ENCODE results near the gene UVSSA.

The UVSSA gene

DNA sequence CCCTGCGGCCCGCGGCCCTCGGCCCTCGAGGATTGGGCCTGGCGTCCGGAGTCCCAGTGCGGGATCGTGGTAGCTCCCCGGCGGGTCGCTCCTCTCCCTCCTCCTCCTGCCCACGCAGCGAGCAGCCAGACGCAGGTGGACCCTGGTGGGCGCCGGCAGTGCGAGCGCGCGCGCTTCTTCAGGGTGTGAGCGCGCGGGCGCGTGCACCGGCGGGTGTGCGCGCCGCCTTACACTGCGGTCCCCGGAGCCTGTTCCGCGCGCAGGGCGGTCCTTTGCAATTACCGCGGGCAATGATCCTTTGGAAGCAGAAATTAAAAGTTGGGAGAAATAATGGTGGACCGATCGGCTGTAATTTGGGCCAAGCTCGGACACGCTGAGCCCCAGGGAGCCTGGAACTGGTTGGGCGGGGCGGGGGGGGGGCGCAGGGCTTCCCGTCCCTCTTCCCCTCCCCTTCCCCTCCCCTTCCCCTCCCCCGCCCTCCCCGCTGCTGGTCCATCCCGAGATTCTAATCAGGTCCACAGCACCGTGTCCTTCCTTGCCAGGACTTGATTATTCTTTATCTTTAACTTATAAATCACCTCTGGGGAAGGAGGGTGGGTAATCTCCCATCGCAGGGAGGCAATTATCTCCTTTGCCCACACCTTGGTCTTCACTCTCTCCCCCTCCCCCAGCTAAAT, 60.8 kb downstream of the UVSSA start:
- DNase-seq (ENCODE audit: low read depth), result no peak

DNA sequence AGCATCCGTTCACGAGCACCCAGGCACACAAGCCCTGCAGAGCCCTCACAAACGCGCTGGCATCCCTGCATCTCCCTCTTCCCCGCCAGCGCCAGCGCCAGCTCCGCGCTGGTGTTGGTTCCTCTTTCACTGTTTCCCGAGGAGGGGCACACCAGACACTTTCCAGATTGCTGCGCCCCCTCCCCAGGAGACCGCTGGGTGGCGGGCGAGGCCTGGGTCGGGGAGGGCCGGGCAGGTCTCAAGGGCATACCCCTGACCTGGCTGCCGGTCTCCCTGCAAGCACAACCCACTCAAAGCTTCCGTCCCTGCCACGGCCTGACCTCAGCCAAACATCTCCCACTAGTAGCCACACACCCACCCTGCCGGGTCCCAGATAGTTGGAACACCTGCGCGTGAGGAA, 61.4 kb downstream of the UVSSA start:
- DNase-seq (ENCODE audit: low read depth), result no peak

DNA sequence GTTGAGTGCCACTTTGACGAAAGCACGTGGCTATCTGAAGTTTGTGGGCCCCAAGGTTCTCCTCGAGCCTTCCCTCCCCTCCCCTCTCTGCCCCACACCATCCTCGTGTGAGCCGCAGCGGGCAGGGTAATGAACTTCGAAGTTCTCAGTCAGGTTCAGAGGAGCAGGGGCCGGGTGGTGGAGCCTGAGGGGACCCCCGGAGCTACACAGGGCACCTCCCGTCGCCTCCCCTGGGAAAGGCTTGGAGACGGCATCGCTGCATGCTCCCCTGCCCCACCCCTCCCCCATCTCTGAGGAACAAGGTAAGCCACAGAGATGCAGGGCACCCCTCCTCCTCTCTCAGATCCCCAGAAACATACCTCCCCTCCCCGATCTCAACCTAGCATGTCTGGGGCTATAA, 62.1 kb downstream of the UVSSA start:
- no peak for DNase-seq (ENCODE audit: low read depth)

DNA sequence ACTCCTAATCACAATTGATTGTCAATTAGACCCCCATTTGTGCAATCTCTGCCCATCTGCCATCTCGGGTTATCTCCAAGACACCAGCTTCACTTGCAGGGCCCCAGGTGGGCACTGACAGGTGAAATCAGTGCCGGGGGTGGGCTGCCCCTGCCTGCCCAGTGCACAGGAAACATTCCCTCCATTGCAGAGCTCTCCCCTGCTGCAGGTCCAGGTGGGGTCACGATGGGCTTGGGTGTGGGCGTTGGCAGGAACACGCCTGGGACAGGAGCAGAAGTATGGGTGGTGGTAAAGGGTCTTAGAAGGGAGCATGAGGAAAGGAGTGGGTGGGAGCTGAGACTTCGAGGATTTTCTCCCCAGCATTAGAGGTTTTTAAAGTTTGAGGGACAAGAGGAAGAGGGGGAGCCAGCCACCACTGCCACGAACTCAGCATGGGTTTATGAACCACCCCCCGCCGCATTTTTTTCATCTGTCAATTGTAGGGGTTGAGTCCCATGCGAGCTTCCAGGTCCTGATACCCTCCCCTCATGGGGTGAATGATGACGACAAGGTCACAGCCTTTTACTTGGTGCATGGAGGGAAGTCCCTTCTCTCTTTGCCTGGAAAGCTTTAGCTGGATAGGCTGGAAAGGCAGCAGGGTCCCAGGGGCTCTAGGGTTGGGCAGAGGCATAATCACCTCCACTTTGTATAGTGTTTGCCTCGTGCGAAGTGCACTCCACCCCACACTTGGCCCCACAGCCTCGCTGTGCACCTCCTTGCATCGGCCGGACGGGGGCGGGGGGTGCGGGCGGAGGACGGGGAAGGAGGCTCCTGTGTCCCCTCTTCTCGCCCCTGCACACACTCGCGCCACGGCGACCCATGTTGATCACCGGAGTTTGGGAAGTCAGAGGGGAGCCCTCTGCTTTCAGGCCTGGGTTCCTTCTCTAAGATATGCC, 62.8 kb downstream of the UVSSA start:
- DNase-seq (ENCODE audit: low read depth), result no peak

DNA sequence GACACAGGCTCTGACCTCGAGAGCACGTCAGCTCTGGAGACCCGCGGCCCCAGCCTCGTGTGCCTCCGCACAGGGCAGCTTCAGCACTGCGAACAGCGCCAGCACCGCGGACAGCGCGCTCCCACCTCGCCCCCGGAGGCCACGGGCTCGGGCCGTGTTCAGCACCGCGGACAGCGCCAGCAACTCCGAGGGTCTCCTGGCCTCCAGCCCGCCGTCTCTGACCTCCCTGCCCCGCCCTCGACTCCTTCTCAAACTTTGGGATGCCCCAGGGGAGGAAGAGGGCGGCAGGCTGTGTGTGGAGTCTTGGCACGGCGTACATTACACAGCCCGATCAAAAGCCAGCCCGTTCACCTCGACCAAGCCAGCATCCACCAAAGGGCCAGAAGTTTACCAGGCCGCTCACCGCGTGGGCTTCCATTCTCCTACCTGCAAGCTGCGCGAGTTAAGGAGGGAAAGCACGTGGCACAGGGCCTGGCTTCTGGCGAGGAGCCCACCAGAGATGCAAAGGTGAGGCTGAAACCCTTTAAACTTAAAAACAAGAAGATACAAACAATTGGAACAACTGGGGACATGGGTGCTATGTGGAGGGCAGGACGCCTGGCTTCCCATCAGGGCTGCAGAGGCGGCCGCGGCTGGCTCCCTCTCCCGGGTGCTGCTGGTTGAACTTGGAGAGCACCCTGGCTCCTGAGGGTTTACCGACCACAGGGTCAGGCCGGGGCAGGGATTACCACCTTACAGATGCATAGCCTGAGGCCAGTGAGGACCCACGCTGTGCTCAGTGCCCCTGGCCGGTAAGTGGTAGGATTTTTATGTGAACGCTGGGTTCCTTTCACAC, 63.7 kb downstream of the UVSSA start:
- DNase-seq (ENCODE audit: low read depth), result no peak

DNA sequence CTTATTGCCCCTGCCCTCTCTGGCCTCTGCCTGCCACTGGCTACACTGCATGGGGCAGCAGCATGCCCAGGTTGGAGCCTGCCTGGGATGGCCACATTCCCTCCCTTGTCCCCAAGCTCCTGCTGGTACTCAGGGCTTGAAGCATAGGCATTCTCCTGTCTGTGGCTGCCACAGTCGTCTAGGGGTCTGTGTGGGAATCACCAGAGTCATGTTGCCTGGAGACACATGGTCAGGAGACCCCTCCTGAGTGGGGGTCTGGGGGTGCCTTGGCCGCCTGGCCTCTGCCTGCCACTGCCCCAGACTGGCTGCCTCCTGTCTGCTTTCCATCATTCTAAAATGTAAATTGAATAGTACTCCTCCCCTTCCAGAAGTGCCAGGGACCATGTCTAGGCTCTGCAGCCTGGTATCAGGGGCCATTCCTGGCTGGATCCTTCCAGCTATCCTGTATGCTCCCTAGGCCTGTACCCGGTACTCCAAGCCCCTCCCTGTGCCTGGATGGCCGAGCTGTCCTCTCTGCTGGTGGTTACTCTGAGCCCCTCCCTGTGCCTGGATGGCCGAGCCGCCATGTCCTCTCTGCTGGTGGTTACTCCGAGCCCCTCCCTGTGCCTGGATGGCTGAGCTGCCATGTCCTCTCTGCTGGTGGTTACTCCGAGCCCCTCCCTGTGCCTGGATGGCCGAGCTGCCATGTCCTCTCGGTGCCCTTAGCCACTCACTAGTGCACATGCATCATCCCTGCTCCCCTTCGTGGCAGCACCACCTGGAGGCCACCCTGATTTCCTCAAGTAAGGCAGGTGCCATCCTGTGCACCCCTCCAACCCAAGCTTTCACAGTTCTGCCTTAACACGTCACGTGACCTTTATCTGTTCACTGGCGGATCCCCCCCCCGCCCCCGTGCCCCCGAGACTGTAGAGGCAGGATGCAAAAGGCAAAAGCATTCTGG, 64.7 kb downstream of the UVSSA start:
- DNase-seq (ENCODE audit: low read depth), result no peak

DNA sequence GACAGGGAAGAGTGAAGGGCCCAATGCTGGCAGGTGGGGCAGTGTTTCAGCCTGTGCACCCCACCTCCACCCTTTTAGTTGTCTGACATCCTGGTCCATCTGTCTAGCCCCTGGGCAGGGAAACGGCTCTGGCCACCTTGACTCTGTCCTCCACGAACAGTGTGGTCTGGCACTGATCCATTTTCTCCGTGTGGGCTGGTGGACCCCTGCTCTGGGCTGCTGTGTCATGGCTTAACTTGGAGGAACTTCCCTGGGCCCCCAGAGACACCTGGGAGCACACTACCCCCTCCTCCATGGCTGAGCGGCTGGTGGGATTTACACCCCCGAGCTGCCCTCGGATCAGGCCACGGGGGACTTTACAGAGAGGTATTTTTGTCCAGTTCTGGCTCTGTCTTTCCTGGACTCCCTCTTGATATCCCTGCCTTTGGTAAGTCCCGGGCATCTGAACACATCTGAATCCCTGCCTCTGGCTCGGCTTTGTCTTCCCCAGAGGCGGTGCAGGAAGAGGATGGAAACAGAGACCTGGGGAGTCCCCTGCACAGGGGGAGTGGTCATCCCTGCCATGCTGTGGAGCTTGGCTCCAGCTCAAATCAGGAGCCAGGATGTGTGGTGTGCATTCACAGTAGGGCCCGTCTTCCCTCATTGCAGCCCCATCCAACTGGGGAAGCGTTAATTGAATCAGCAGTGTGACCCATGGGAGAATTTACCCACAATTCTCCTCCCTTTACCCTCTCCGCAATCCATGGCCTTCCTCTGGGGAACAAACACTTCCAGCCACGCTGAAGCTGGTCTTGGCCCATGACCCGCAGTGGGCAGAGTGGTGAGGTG, 65.6 kb downstream of the UVSSA start:
- no peak for DNase-seq (ENCODE audit: low read depth)

DNA sequence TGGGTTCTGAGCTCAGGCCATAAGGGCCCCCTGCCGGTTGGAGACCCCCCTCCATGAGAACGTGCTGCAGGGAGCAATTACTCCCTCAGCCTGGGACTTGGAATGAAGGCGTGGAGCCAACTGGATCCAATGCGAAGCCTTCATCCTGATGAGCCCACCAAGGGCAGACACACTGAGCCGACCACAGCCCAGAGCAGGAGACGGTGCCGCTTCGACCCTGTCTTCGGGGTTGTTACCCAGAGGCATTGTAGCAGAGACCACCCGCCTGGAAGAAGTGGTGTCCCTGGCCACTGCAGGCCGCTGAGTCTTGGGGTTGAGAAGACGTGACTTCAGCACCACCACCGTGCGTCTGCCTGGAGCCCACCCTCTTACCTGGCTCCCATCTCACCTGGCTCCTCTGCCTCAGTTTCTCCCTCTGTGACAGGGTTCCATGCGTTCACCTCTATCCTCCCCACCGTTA, 66.2 kb downstream of the UVSSA start:
- no peak for DNase-seq (ENCODE audit: low read depth)

DNA sequence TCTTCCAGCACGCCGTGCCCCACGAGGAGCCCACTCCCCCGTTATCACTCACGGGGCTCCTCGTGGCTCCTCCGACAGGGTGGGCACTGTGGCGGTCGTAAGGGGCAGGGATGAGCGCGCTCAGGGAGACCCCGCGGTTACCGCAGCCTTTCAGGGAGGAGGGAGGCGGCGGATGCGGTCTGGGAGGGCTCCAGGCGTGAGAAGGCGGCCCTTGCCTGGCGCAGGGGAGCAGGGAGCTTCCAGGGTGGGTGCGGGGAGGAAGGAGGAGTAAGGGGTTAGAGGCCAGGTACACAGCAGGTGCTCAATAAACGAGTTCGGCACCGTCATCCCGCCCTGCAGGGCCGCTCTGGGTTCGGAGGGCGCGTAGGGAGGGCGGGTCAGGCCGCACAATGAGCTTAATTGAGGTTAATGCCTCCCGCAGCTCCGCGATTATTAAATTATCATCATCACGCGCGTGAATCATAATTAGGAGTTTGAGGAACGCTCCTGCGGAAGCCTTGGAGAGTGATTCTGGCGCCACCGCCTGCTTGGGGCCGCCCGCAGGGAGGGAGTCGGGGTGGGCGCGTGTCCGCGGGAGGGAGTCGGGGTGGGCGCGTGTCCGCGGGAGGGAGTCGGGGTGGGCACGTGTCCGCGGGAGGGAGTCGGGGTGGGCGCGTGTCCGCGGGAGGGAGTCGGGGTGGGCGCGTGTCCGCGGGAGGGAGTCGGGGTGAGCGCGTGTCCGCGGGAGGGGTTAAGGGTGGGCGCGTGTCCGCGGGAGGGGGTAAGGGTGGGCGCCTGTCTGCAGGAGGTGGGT, 66.9 kb downstream of the UVSSA start:
- no peak for DNase-seq (ENCODE audit: low read depth)

DNA sequence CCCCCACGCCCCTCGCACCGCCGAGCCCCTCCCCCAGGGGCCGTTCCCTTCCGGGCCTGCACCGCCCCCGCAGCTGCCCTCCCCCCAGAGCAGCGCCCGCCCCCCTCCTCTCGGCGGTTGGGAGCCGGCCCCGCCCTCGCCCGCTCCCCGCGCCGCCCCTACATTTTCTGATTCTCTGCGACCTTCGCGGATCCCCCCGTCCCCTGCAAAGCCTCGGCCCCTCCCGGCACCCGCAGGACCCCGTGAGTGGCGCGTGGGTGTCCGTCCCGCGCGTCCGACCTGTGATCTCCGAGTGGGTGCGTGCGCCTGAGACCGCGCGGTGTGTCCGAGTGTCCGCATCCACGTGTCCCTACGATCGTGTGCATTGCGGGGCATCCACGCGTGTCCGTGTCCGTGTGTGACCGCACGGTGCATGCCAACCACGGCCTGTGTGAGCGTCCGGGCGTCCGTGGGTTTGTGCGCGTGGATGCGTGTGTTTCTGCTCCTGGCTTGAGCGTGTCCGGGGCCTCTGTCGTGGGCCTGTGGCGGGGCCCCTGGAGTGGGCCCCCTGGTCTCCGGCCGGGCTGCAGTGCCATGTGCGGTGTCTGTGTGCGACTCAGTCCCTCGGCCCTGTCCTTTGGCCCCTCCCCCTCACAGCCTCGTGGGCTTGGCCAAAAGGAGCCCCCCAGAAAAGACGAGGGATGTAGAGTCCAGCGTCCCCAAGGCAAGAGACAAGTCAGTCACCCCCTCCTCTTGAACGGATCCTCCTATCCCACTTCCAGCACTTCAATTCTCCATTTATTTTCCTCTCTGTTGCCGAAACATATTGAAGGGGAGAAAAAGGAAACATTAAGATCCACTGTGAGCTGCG, 68.0 kb downstream of the UVSSA start:
- DNase-seq (ENCODE audit: low read depth), result no peak

DNA sequence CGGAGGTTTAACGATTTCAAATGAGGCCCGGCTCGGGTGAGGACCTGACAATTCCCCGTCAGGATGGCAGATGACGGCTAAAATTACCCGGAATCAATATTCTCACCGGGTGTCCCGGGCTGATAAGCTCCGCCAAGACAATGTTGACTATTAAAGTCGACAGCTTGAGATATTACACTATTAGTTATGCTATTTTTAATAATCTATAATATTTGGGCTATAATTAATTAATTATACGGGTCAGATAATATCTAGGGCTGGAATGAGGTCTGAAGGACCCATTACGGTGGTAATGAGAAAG, 68.6 kb downstream of the UVSSA start:
- DNase-seq (ENCODE audit: low read depth), result no peak

DNA sequence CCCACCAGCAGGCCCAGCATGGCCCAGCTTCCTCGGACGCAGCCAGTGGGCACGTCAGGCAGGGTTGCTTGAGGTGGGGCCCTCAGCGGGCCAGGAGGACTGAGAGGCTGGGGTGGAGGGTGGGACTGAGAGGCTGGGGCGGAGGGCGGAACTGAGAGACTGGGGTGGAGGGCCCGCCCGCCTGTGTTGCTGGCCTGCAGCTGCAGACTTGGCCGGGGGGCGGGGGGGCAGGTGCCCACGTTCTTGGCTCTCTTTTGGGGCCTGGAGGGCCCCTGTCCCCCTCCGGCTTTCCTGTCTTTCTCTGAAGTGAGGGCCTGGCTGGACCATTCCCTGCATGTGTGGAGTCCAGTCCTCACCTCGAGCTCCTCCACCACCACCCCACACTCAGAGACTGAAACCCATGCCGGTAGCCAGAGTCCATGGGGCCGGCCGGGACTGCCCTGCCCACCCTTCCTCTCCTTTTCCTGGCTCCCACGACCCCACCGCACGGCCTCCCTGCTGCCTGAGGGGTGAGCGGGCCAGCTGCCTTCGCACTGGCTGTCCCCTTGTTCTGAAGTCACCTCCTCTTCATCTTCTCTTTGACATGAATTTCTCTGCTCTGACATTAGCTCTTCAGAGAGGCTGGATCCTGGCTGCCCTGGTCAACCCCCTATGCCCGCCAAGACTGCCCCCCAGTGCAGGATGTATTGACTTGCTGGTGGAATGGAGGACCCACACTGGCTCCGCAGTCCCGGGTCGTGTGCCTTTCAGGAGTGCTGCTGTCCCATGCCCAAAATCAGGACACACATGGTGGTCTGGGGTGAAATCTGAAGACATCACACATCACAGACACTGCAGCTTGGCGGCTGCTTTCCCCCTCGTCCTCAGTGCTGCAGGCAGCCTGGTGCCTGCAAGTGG, 69.3 kb downstream of the UVSSA start:
- DNase-seq (ENCODE audit: low read depth), result no peak

DNA sequence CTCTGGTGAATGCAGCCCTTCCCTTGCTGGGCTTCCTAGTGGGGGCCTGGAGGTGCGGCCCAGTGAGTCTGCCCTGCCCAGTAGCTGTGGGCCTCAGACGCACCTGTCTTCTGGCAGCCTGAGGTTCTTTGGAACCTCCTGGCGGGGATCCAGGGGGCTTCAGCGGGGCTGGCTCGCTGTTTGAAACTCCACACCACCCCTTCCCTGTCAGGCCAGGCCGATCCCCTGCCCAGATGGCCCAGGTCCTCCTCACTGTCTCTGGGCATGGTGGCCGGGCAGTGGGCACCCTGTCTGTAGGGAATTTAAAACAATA, 69.9 kb downstream of the UVSSA start:
- DNase-seq (ENCODE audit: low read depth), result no peak

DNA sequence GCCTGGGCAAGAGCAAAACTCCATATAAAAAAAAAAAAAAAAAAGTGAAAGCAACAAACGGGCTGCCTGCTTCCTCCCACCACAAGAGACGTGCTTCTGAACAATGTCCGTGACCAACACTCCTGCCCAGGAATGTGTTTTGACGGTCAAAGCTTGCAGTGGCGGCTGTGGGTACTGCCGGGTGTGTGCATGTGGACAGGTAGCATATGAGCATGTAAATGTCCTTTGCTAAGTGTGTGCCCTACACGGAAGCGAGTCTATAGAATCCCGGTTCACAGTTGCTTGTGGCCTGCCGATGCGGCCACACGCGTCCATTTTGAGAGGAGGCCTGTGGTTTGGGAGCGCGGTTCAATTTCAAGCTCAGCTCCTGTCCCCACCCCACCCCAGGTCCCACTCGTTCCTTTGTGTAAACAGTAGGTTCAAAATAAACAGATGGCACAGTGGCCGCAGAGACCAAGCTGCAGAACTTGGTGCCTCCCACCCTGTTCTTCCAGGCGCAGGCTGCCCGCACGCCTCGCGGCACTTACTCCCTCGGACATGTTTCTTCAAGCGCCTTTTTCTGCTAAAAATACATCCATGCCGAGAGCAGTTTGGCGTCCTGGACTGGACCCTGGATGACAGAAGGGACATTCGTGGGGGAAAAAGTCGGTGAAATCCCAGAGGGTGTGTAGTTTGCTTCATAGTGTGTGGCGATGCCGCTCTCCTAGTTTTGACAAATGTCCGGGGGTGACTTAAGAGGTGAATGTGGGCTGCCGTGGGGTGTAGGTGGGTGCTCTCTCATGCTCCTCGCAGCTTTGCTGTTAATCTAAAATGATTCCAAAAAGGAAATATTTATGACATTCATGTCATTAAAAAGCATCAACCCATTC, 70.7 kb downstream of the UVSSA start:
- DNase-seq (ENCODE audit: low read depth), result no peak

DNA sequence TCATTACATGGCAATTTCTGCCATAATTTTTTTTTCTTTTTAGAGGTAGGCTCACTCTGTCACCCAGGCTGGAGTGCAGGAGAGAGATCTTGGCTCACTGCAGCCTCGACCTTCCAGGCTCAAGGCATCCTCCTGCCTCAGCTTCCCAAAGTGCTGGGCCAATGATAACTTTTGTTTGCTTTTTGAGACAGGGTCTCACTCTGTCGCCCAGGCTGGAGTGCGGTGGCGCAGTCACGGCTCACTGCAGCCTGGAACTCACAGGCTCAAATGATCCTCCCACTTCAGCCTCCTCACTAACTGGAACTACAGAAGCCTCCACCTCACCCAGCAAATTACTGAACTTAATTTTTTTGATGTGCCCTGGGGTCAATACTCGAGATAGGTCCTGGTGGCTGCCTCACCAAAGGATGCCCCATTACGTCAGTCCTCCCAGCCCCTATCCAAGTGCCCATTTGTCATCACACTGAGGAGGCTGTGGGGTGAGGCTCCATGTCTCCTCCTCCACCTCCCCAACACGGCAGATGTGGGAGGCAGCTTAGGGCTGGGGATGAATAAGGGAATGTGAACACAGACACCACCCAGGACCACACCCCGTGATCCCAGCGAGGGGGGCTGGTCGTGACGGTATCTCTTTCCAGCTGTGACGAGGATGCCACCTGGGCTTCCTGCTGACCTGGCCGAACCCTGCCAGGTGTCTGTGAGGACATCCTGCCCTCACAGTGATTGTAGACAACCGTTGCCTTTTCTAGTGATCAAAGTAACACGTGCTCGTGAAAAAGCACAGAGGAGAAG, 71.7 kb downstream of the UVSSA start:
- no peak for DNase-seq (ENCODE audit: low read depth)

DNA sequence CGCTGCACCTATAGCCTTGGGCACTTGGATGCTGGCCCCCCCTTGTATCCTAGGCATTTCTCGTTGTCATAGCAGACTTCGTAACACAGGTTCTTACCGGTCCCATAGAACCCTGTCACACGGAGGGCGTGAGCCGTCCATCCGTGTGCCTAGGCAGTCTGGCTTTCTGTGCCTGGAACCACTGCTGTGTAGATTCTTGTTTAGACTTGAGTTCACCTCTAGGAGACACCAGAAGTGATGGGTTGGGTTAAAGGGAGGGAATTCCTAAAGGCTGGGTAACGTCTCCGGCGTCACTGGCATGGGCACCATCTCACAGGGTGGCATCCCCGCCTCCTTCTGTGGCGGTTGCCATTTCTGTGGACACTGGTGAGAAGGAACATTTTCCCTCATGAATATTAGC, 72.7 kb downstream of the UVSSA start:
- no peak for DNase-seq (ENCODE audit: low read depth)
